GM12878 (cell line): ENCODE measurements around the gene EML1. TPM values are rescaled to one million over a fixed set of nuclear protein-coding genes. Genes with fewer than 3 reads are reported as not detected.

Source experiments
- ATAC-seq: fragments of 200-7000 bp; cut with Tn5 transposase; 3 replicates; pipeline ENCODE4 v1.9.1; 2020; ENCODE audit warnings: mild to moderate bottlenecking, moderate library complexity
- BruUV-seq: library from RNA; stranded (reverse); fragments of 400-500 nt; replicated peaks from 2 replicates; lab custom pipeline; 2021; lab: Mats Ljungman, UMichigan
- CTCF ChIA-PET: fragments of 300-600 bp; sonication (Branson Sonifier 250); formaldehyde crosslinking; extraction: SDS; loops from one replicate; lab custom pipeline; 2021; ENCODE audit warnings: inconsistent platforms; lab: Yijun Ruan, JAX
- POLR2A ChIA-PET: fragments of 350-600 bp; formaldehyde crosslinking; extraction: SDS; loops from one replicate; lab custom pipeline; 2021; ENCODE audit warnings: inconsistent platforms; lab: Charles Lee
- RAD21 ChIA-PET: fragments of 300-600 bp; sonication (Branson Sonifier 250); formaldehyde crosslinking; loops from one replicate; lab custom pipeline; 2023; ENCODE audit warnings: antibody characterized with exemption; ENCODE audit not compliant: unreplicated experiment; lab: Charles Lee
- SMC1A ChIA-PET: fragments of 300-600 bp; sonication (Branson Sonifier 250); formaldehyde crosslinking; loops from one replicate; lab custom pipeline; 2023; ENCODE audit not compliant: unreplicated experiment, uncharacterized antibody; lab: Charles Lee
- DNase-seq: peaks from one replicate; pipeline ENCODE4 v3.0.0-alpha.2; 2011; ENCODE audit warnings: low read depth, low spot score
- FAIRE-seq: peaks from 3 replicates; lab custom pipeline; 2011; peaks lifted over from hg19 to GRCh38; lab: Jason Lieb, UNC
- H2AFZ ChIP-seq: 2 replicates; pipeline ENCODE4 v1.6.0; 2011; ENCODE audit warnings: low read depth, low read length, control low read depth; ENCODE audit not compliant: control insufficient read depth
- H3K27ac ChIP-seq: 2 replicates; pipeline ENCODE4 v1.5.1; 2011; ENCODE audit warnings: control low read depth; ENCODE audit not compliant: control insufficient read depth, insufficient read depth
- H3K27me3 ChIP-seq, 2 experiments: replicated peaks in 1 of 2; 2 replicates each; pipeline versions ENCODE4 v1.6.0 to v1.6.1; 2011; ENCODE audit warnings: low read length in 1 of 2; ENCODE audit not compliant: control insufficient read depth in 2 of 2, insufficient read depth in 2 of 2
- H3K36me3 ChIP-seq, 2 experiments: 2 replicates each; pipeline ENCODE4 v1.5.1; 2011; ENCODE audit warnings: low read length in 1 of 2; ENCODE audit not compliant: control insufficient read depth in 2 of 2, insufficient read depth in 2 of 2
- H3K4me1 ChIP-seq: 2 replicates; pipeline ENCODE4 v1.6.1; 2011; ENCODE audit warnings: mild to moderate bottlenecking, low read length, moderate library complexity, mixed read lengths; ENCODE audit not compliant: control insufficient read depth, insufficient read depth
- H3K4me2 ChIP-seq: 2 replicates; pipeline ENCODE4 v1.6.0; 2011; ENCODE audit warnings: control low read depth; ENCODE audit not compliant: control insufficient read depth, insufficient read depth
- H3K4me3 ChIP-seq: fragments of 200-600 bp; sonication (generic); 2 replicates; pipeline ENCODE4 v1.5.1; 2016
- H3K79me2 ChIP-seq: 2 replicates; pipeline ENCODE4 v1.6.0; 2011; ENCODE audit warnings: low read length; ENCODE audit not compliant: control insufficient read depth, insufficient read depth
- H3K9ac ChIP-seq: 2 replicates; pipeline ENCODE4 v1.8.0; 2011; ENCODE audit warnings: low read length, control low read depth, mixed read lengths; ENCODE audit not compliant: control insufficient read depth, insufficient read depth
- H3K9me3 ChIP-seq: replicated peaks from 3 replicates; pipeline ENCODE4 v1.5.1; 2011; ENCODE audit warnings: mild to moderate bottlenecking, low read length; ENCODE audit not compliant: control insufficient read depth, insufficient read depth
- H4K20me1 ChIP-seq: 2 replicates; pipeline ENCODE4 v1.6.0; 2011; ENCODE audit not compliant: control insufficient read depth, insufficient read depth
- CREB1 ChIP-seq: IDR thresholded peaks from 2 replicates; pipeline ENCODE4 v1.6.1; 2012; ENCODE audit warnings: low read depth, mild to moderate bottlenecking, inconsistent platforms
- CREM ChIP-seq: IDR thresholded peaks from 2 replicates; pipeline ENCODE4 v1.6.1; 2014; ENCODE audit warnings: antibody characterized with exemption, low read depth
- ETV6 ChIP-seq, 2 experiments: fragments of 450-650 bp in 1 of 2; IDR thresholded peaks in 1 of 2; conservative IDR thresholded peaks in 1 of 2; 2 replicates each; pipeline ENCODE4 v1.6.1; 2014; ENCODE audit warnings: antibody characterized with exemption in 1 of 2, borderline replicate concordance in 1 of 2, low read depth in 1 of 2, mild to moderate bottlenecking in 1 of 2, moderate library complexity in 1 of 2
- HDGF ChIP-seq: fragments of 450-650 bp; IDR thresholded peaks from 2 replicates; pipeline ENCODE4 v1.6.1; 2016; ENCODE audit warnings: antibody characterized with exemption
- NBN ChIP-seq: fragments of 450-650 bp; IDR thresholded peaks from 2 replicates; pipeline ENCODE4 v1.6.1; 2016
- NR2C2 ChIP-seq: IDR thresholded peaks from 2 replicates; pipeline ENCODE4 v1.6.1; 2011; ENCODE audit warnings: borderline replicate concordance, low read depth; ENCODE audit not compliant: control insufficient read depth, insufficient read length
- POU2F2 ChIP-seq: IDR thresholded peaks from 3 replicates; pipeline ENCODE4 v1.6.1; 2011; ENCODE audit warnings: low read depth, mild to moderate bottlenecking, low read length, borderline replicate concordance
- RUNX3 ChIP-seq: IDR thresholded peaks from 2 replicates; pipeline ENCODE4 v1.6.1; 2012; ENCODE audit warnings: low read length, inconsistent platforms
- TBL1XR1 ChIP-seq: IDR thresholded peaks from 2 replicates; pipeline ENCODE4 v1.6.1; 2012; ENCODE audit warnings: low read depth, low read length, improper control_type of control experiment
- ZNF622 ChIP-seq: fragments of 450-650 bp; IDR thresholded peaks from 2 replicates; pipeline ENCODE4 v1.6.1; 2017; ENCODE audit warnings: mild to moderate bottlenecking, inconsistent platforms
- WGBS: methylation state at CpG from one replicate; pipeline ENCODE4 v1.1.6; 2016; ENCODE audit warnings: low lambda C conversion rate; ENCODE audit not compliant: insufficient replicate concordance, insufficient coverage; ENCODE audit errors: missing lambda C conversion rate; 5-methylcytosine and 5-hydroxymethylcytosine counted together
- in situ Hi-C: fragments of 300-500 bp; cut with MboI; formaldehyde crosslinking; loops from 9 replicates; pipeline ENCODE4 v1.14.3; 2018; ENCODE audit warnings: mixed read lengths
- intact Hi-C: fragments of 100-400 bp; cut with micrococcal nuclease; formaldehyde crosslinking; loops from one replicate; pipeline ENCODE4 v1.14.2; 2022; ENCODE audit not compliant: unreplicated experiment
- polyA plus RNA-seq, 11 experiments: library from polyadenylated mRNA; depleted of rRNA in 4 of 11; unstranded in 6 of 11; stranded (reverse) in 5 of 11; fragments of >200 nt; fragmentation: Nextera tagmentation in 4 of 11; fragmentation: Illumina TruSeq in 1 of 11; extraction: Ambion mirVana in 4 of 11; extraction: Trizol in 1 of 11; gene quantifications; 1 replicate in 1 of 11; 2 replicates in 10 of 11; pipeline versions ENCODE4 v1.2.1 to v1.2.3, GENCODE V29; 2011 to 2016; ENCODE audit warnings: inconsistent platforms in 2 of 11, missing spikeins in 2 of 11, low read depth in 1 of 11
- total RNA-seq, 4 experiments: library from RNA; depleted of rRNA in 3 of 4; stranded (reverse); fragments of >200 nt in 3 of 4; fragmentation: Illumina TruSeq in 1 of 4; extraction: Trizol in 1 of 4; gene quantifications; 2 replicates each; pipeline versions ENCODE4 v1.2.1 to v1.2.3, GENCODE V29; 2013 to 2021
- TF ChIP-seq, protein P1 (sequence below): IDR thresholded peaks from 2 replicates; pipeline ENCODE4 v1.6.1; 2012; ENCODE audit warnings: low read depth, low read length, improper control_type of control experiment
- TF ChIP-seq, protein P2 (sequence below): fragments of 450-650 bp; IDR thresholded peaks from 2 replicates; pipeline ENCODE4 v1.6.1; 2017; ENCODE audit warnings: borderline replicate concordance

Gene EML1
- total and polyA plus RNA-seq, 10 of the 15 experiments (the other 5 are each of a cell fraction or from before 2014, with no cell fraction given), result 0.05 to 3.4 (median 0.11) TPM; not detected in 3

DNA sequence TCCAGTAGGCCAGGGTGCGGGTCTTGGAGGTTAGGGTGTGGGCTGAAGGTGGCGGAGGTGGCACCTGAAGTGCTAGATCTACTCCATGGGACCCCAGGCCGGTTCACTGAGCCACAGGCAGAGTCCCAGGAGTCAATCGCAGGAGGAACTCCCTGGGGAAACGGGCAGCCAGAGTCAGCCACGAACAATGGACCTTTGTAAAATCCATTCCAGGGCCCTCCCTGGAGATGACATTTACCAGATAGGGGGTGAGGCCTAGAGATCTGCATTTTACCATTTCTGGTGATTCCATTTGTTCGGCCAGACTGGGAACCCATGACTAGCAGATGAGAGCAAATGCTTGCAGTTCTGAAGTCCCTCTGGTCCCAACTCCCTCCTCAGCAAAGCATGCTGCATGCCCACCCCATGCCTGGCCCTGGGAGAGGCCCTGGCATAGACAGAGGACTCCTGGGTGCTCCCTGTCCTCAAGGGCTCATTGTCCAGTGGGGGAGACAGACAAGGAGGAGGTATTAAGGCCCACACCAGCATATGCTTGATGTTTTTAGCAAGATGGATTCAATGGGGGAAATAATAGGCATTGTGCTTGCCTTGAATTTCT lies 115.5 kb downstream of the EML1 start:
- no peaks in the 10 kb centered on the region for H4K20me1 ChIP-seq
- H3K4me3 ChIP-seq, result no peak overlapping the region
- SMC1A ChIA-PET, result no interaction called here
- BruUV-seq, result no TSS peak
- RAD21 ChIA-PET, result no interaction called here
- POLR2A ChIA-PET, result no interaction called here
- no peak overlapping the region for H3K4me2 ChIP-seq
- no peak overlapping the region for H2AFZ ChIP-seq
- in situ Hi-C loops (no loop called here), intact Hi-C loops (no loop called here)
- H3K9ac ChIP-seq, result no peak overlapping the region
- H3K27me3 ChIP-seq, result peaks cover 0 to 3% of the 10 kb centered on the region in 2 experiments; a peak in 2 of 4 replicates
- TF ChIP-seq, protein P1, sequence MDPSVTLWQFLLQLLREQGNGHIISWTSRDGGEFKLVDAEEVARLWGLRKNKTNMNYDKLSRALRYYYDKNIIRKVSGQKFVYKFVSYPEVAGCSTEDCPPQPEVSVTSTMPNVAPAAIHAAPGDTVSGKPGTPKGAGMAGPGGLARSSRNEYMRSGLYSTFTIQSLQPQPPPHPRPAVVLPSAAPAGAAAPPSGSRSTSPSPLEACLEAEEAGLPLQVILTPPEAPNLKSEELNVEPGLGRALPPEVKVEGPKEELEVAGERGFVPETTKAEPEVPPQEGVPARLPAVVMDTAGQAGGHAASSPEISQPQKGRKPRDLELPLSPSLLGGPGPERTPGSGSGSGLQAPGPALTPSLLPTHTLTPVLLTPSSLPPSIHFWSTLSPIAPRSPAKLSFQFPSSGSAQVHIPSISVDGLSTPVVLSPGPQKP, result no peak
- no peak for TF ChIP-seq CREM
- TF ChIP-seq ETV6 (conservative IDR thresholded peaks at IDR 0.05 in 1 of 2, IDR thresholded peaks at IDR 0.05 in 1 of 2; ENCODE audit: borderline replicate concordance in 1 of 2, low read depth in 1 of 2), result no peak
- TF ChIP-seq ZNF622, result no peak
- TF ChIP-seq TBL1XR1, result no peak
- TF ChIP-seq NBN, result no peak
- TF ChIP-seq, protein P2, sequence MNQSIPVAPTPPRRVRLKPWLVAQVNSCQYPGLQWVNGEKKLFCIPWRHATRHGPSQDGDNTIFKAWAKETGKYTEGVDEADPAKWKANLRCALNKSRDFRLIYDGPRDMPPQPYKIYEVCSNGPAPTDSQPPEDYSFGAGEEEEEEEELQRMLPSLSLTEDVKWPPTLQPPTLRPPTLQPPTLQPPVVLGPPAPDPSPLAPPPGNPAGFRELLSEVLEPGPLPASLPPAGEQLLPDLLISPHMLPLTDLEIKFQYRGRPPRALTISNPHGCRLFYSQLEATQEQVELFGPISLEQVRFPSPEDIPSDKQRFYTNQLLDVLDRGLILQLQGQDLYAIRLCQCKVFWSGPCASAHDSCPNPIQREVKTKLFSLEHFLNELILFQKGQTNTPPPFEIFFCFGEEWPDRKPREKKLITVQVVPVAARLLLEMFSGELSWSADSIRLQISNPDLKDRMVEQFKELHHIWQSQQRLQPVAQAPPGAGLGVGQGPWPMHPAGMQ, result no peak
- no peak for TF ChIP-seq NR2C2
- no peak for TF ChIP-seq RUNX3
- TF ChIP-seq POU2F2, result no peak
- no peak for TF ChIP-seq CREB1
- TF ChIP-seq HDGF, result no peak
- TF ChIP-seq, all 136 proteins: peak for 0
- DNase-seq (no peak), ATAC-seq (no peak), FAIRE-seq (no peak)
- Histone ChIP-seq H3K9me3 (no peaks in the 10 kb centered on the region), H3K4me1 (no peaks in the 10 kb centered on the region), H3K36me3 (no peaks in the 10 kb centered on the region), H3K79me2 (no peaks in the 10 kb centered on the region), H3K27ac (no peak overlapping the region)
- CTCF ChIA-PET, result no interaction called here
- 2% methylated on average over 7 of the region's 7 CpGs for WGBS
